ENCODE measurements around the gene NDUFV2. TPM values are rescaled to one million over a fixed set of nuclear protein-coding genes. Genes with fewer than 3 reads are reported as not detected.

The NDUFV2 gene
- total RNA-seq, 1 experiment from 2014 or later, result 192 TPM

DNA sequence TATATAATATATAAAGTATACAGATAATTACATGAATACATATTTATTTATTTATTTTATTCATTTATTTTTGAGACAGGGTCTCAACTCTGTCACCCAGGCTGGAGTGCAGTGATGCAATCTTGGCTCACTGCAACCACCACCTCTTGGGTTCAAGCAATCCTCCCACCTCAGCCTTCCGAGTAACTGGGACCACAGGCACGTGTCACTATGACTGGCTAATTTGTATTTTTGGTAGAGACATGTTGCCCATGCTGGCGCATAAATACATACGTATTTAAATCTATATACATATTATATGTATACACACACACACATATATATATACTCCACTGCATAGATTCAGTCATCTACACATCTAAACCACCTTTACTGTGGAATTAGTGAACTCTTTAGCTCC lies 20.6 kb upstream of the NDUFV2 start:
- Mint-ChIP-seq H3K36me3 (ENCODE audit: insufficient read depth, unreplicated experiment) (no peaks in the 10 kb centered on the region), H3K9me3 (ENCODE audit: unreplicated experiment) (no peaks in the 10 kb centered on the region), H3K27me3 (ENCODE audit: insufficient read depth, unreplicated experiment) (no peaks in the 10 kb centered on the region), H3K27ac (ENCODE audit: low read depth, unreplicated experiment) (no peak overlapping the region), H3K4me1 (ENCODE audit: insufficient read depth, unreplicated experiment) (no peaks in the 10 kb centered on the region), H3K4me3 (ENCODE audit: unreplicated experiment) (no peak overlapping the region)
- TF ChIP-seq, protein P1, sequence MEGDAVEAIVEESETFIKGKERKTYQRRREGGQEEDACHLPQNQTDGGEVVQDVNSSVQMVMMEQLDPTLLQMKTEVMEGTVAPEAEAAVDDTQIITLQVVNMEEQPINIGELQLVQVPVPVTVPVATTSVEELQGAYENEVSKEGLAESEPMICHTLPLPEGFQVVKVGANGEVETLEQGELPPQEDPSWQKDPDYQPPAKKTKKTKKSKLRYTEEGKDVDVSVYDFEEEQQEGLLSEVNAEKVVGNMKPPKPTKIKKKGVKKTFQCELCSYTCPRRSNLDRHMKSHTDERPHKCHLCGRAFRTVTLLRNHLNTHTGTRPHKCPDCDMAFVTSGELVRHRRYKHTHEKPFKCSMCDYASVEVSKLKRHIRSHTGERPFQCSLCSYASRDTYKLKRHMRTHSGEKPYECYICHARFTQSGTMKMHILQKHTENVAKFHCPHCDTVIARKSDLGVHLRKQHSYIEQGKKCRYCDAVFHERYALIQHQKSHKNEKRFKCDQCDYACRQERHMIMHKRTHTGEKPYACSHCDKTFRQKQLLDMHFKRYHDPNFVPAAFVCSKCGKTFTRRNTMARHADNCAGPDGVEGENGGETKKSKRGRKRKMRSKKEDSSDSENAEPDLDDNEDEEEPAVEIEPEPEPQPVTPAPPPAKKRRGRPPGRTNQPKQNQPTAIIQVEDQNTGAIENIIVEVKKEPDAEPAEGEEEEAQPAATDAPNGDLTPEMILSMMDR (IDR thresholded peaks at IDR 0.05; ENCODE audit: unreplicated experiment), result no peak
- intact Hi-C loops (cut with micrococcal nuclease), result no loop called here
- BruUV-seq (replicated peaks), result no TSS peak
- ChIA-PET POLR2A (interaction anchor here (1.7 kb wide), 1 partner anchor 20 kb away, joined by 11 read pairs; the partner anchor contains the start of gene NDUFV2), CTCF (interaction anchor here (0.6 kb wide), 1 partner anchor 1089 kb away, joined by 3 read pairs; no protein-coding TSS in a partner anchor)
- no peak for DNase-seq (ENCODE audit: unreplicated experiment)

DNA sequence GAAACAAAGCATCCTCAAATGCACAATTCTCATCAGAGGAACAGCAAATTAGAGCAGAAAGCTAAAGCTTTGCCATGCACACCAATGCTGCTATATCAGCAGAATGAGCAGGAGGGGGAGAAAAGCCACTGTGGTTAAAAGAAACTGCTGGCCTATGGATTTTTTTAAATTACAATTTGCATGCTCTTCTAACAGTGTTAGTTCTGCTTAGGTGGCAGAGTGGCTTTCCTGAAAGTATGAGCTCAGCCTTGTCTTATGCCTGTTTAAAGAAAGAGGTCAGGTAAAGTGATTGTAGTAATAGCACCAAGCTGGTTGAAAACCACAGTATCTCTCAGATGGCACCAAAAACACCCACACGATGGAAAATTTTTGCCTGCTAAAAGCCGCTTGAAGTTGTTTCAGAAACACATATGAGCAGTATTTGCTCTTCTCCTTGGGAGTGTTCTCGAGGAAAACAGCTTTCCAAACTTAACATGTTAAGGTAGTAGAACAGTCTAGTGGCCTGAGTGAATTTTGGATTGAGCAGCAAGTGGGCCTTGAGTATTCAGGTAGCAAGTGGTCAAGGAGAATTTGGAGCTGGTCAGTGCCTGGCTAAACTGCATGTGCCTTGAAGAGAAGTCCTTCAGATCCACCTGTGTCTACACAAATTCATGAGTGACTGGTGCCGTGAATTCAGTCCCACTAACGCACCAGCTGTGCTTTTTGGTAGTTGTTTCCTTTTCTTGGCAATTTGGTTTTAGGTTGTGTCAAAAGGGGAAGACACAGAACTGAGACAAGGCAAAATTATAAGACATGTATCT lies 19.6 kb upstream of the NDUFV2 start:
- intact Hi-C loops (cut with micrococcal nuclease), result no loop called here
- Mint-ChIP-seq H3K27me3 (ENCODE audit: insufficient read depth, unreplicated experiment) (no peaks in the 10 kb centered on the region), H3K9me3 (ENCODE audit: unreplicated experiment) (no peaks in the 10 kb centered on the region), H3K36me3 (ENCODE audit: insufficient read depth, unreplicated experiment) (no peaks in the 10 kb centered on the region), H3K4me1 (ENCODE audit: insufficient read depth, unreplicated experiment) (no peaks in the 10 kb centered on the region), H3K4me3 (ENCODE audit: unreplicated experiment) (no peak overlapping the region), H3K27ac (ENCODE audit: low read depth, unreplicated experiment) (no peak overlapping the region)
- CTCF ChIA-PET, result interaction anchor here (0.6 to 0.9 kb wide), 3 partner anchors 10 to 1090 kb away, joined by 3 read pairs; no protein-coding TSS in a partner anchor
- DNase-seq (ENCODE audit: unreplicated experiment), result no peak
- no TSS peak for BruUV-seq (replicated peaks)
- TF ChIP-seq, protein P1 (IDR thresholded peaks at IDR 0.05; ENCODE audit: unreplicated experiment), result no peak
- POLR2A ChIA-PET, result interaction anchor here (1.0 to 1.7 kb wide), 5 partner anchors 9 to 56 kb away, joined by 3 to 11 read pairs (median 5); partner anchors contain the start of genes ANKRD12 and NDUFV2

DNA sequence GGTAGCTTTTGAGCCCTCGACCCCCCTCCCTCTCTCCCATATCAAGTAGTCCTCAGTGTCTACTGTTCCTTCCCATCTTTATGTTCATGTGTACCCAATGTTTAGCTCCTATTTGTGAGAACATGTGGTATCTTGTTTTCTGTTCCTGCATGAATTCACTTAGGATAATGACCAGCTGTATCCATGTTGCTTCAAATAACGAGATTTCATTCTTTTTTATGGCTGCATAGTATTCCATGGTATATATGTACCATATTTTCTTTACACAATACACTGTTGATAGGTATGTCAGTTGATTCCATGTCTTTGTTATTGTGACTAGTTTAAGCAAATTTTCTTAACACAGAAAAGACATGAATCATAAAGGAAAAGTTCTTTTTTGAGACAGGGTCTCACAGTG lies 16.5 kb upstream of the NDUFV2 start:
- ChIA-PET CTCF (interaction anchor here (0.8 kb wide), 1 partner anchor 12 kb away, joined by 3 read pairs; no protein-coding TSS in a partner anchor), POLR2A (interaction anchor here (1.1 to 2.4 kb wide), 4 partner anchors 12 to 53 kb away, joined by 3 to 12 read pairs (median 4); partner anchors contain the start of gene NDUFV2)
- BruUV-seq (replicated peaks), result no TSS peak
- no peak overlapping the region for H3K27ac Mint-ChIP-seq (ENCODE audit: low read depth, unreplicated experiment)
- no peaks in the 10 kb centered on the region for H3K4me1 Mint-ChIP-seq (ENCODE audit: insufficient read depth, unreplicated experiment)
- DNase-seq (ENCODE audit: unreplicated experiment), result no peak
- intact Hi-C loops (cut with micrococcal nuclease), result no loop called here
- H3K27me3 Mint-ChIP-seq (ENCODE audit: insufficient read depth, unreplicated experiment), result no peaks in the 10 kb centered on the region
- H3K36me3 Mint-ChIP-seq (ENCODE audit: insufficient read depth, unreplicated experiment), result no peaks in the 10 kb centered on the region
- H3K9me3 Mint-ChIP-seq (ENCODE audit: unreplicated experiment), result no peaks in the 10 kb centered on the region
- H3K4me3 Mint-ChIP-seq (ENCODE audit: unreplicated experiment), result no peak overlapping the region
- TF ChIP-seq, protein P1 (IDR thresholded peaks at IDR 0.05; ENCODE audit: unreplicated experiment), result no peak

DNA sequence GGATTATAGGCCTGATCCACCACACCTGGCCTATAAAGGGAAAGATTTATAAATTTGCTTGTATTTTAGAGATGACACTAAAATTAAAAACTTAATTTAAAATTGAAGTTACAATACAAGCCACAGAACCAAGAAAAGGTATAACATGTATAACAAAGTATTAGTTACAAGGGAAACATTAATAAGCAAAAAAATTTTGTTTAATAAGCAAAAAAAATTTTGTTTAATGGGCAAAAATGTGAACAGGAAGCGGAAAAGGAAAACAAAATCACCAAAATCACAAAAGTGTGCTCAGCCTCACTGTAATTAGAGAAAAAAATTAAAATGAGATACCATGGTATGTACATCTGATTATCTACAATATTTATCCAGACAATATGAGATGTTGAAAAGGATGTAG lies 15.9 kb upstream of the NDUFV2 start:
- Mint-ChIP-seq H3K4me3 (ENCODE audit: unreplicated experiment) (no peak overlapping the region), H3K4me1 (ENCODE audit: insufficient read depth, unreplicated experiment) (no peaks in the 10 kb centered on the region), H3K9me3 (ENCODE audit: unreplicated experiment) (no peaks in the 10 kb centered on the region), H3K27me3 (ENCODE audit: insufficient read depth, unreplicated experiment) (no peaks in the 10 kb centered on the region), H3K36me3 (ENCODE audit: insufficient read depth, unreplicated experiment) (no peaks in the 10 kb centered on the region), H3K27ac (ENCODE audit: low read depth, unreplicated experiment) (no peak overlapping the region)
- no peak for DNase-seq (ENCODE audit: unreplicated experiment)
- TF ChIP-seq, protein P1 (IDR thresholded peaks at IDR 0.05; ENCODE audit: unreplicated experiment), result no peak
- POLR2A ChIA-PET, result interaction anchor here (1.1 to 2.4 kb wide), 2 partner anchors 16 to 52 kb away, joined by 3 to 12 read pairs; partner anchors contain the start of gene NDUFV2
- BruUV-seq (replicated peaks), result no TSS peak
- intact Hi-C loops (cut with micrococcal nuclease), result no loop called here
- CTCF ChIA-PET, result no interaction called here
